DMS79 (cell line): ENCODE results near the gene ZNF556.

ENCODE experiments used
- DNase-seq: peaks from one replicate; lab custom pipeline; 2025; lab: John Stamatoyannopoulos, UW

ZNF556 gene

DNA sequence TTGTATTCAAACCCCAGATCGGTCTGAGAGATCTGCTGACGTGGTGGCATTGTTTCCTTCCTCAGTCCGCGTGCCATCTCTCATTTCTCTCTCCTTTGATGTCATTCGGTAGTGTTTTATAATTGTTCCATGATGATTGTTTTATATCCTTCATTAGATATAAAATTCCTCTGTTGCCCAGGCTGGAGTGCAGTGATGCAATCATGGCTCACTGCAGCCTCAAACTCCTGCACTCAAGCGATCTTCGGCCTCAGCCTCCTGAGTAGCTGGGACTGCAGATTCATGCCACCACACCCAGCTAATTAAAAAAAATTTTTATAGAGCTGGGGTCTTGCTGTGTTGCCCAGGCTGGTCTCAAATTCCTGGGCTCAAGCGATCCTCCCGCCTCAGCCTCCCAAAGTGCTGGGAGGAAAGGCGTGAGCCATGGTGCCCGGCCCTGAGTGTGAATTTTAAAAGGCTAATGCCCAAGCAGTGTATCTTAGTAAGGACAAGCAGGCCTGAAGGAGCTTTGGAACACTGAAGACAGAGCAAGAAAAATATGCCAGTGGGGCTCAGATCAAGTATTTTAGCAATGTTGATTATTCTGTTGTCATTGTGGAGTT, 38.9 kb downstream of the ZNF556 start:
- no peak for DNase-seq

DNA sequence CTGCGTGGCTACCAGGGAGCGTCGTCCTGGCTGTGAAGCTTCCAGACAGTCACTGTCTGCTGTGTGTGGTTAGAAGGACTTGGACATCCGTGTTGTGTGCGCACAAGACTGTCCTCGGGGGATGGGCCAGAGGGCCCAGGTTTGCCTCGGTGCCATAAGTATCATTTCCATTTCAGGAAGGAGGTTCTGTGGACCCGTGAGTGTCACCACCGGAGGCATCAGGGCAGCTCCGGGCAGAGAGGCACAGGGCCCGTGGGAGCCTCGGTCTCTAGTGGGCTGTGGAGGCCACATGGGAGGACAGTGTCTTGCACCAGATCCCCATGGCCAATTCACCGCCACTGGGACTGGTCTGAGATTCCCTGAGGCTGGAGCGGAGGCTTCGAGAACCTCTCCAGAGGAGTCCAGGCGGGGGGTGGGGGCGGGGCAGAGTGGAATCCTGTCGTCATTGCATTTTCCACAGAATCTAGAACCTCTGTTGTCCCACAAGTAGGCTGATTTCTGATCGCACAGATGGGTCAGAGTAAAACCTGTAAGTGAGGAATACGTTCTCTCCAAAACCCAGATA, 39.6 kb downstream of the ZNF556 start:
- no peak for DNase-seq

DNA sequence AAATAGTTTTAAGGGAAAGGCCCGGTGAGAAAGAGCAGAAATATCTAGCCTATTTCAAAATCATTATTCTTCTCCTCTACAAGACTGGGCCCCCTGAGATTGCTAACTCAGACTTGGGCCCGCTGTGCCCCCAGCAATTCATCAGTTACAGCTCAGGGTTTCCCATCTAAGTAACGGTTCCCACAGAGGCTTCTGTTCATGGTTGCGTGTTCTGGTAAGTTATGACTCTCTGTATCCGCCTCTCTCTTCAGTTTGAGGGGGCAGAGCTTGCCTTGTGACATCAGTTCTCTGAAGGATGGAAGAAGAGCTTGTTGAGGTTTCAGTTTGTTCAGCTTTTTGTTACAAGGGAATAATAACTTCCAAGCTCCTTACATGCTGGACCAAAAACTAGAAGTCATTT, 45.2 kb downstream of the ZNF556 start:
- no peak for DNase-seq

DNA sequence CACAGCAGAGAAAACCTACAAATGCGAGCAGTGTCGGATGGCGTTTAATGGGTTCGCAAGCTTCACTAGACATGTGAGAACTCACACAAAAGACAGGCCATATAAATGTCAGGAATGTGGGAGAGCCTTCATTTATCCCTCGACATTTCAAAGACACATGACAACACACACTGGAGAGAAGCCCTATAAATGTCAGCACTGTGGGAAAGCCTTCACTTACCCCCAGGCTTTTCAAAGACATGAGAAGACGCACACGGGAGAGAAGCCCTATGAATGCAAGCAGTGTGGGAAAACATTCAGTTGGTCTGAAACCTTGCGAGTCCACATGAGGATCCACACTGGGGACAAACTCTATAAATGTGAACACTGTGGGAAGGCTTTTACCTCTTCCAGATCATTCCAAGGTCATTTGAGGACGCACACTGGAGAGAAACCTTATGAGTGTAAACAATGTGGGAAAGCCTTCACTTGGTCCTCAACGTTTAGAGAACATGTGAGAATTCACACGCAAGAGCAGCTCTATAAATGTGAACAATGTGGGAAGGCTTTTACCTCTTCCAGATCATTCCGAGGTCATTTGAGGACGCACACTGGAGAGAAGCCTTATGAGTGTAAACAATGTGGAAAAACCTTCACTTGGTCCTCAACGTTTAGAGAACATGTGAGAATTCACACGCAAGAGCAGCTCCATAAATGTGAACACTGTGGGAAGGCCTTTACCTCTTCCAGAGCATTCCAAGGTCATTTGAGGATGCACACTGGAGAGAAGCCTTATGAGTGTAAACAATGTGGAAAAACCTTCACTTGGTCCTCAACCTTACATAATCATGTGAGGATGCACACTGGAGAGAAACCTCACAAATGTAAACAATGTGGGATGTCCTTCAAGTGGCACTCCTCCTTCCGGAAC, 50.4 kb downstream of the ZNF556 start:
- no peak for DNase-seq

DNA sequence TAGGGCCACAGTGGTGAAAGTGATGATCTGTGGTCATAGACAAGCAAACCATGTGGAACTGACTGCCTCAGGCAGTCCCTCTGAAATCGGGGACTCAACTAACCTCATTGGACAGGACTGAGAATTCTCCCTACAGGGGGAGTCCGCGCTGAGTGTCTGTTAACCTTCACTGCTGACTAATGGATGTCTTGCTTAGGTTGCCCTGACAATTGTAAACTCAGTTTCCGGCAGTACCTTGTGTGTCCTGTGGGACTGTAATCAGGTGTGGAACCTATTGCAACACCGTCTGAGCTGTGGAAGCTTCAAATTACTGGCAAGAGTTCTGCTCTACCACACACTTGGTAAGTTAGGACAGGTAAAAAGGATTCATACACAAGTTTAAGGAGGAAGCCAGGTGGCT, 55.9 kb downstream of the ZNF556 start:
- peak; percentile 26 for DNase-seq

DNA sequence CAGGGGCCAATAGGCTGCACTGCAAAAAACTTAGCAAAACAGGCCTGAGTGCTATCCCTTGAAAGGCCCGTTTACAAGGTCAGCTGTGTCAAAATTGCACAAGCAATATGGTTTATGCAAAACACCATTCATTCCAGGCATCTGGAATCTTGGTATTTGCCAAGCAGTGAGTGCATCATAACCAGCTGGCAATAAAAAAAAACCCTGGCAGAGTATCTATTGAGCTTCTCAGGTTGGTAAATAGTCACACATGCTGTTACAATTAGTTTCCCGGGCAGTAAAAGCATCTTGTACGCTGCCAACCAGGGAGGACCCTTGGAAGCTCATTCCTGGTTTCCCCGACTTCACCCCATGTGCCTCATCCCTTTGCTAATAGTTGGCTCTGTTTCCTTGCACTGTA, 56.4 kb downstream of the ZNF556 start:
- peak; percentile 14 for DNase-seq

DNA sequence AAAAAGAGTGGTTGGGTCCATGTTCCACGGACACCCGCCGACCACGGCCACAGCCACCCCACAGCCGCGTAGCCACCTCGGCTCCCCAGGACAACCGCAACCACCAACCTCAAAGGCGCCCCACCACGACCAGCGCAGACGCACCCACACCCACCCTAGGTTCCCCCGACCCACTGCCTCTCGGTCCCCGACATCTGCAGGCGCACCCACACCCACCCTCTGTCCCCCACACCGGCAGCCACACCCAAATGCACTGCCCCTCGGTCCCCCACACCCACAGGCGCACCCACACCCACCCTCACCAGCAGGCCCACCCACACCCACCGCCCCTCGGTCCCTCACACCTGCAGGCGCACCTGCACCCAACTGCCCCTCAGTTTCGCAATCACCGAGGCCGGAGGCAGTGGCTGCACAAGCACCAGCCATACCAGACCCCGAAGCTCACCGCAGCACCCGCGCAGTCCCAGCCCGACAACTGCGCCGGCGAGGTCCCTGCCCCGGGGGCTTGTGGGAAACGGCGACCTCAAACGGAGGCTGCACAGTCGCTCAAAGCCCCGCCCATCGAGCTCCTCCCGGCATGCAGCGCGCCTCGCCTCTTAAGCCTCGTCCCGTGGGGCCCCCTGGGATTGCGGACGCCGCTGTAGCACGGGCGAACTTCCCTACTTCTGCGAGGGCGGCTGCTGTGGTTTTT, 59.4 kb downstream of the ZNF556 start:
- no peak for DNase-seq

DNA sequence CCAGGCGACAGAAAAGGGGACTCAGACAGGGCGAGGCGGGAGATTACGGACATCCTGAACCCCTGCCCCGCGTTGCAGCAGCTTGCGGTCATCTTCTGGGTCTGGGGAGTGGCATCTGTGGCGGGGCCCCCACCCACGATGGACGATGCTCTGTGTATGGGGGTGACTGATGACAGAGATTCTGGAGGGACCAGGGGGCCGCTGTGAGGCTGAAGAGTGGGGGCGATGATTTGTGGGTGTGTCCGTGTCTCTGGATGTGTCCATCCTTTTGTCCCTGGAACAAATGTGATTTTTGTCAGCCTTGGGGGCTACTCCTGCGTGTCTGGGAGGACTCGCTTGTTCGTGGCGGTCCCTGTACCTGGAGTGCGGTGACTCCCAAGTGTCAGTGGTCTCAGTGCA, 59.9 kb downstream of the ZNF556 start:
- no peak for DNase-seq
